Adrenal gland (tissue), 12 donors: ENCODE results near the gene PSME1. TPM values are rescaled to one million over a fixed set of nuclear protein-coding genes. Genes with fewer than 3 reads are reported as not detected.
A peak's percentile ranks its signal among the peaks of the same experiment; 100 is the strongest.

Source experiments
- DNase-seq, 7 donors: peaks; one replicate each; pipeline ENCODE4 v3.0.0-alpha.2; 2019 to 2020
- H3K27ac ChIP-seq, 5 donors: fragments of 200-600 bp; sonication (generic) in 4 of 5; 1 replicate in 3 of 5; 2 replicates in 2 of 5; pipeline versions ENCODE4 v1.5.1 to v1.8.0; 2016 to 2020; ENCODE audit warnings: mild to moderate bottlenecking in 1 of 5
- H3K27me3 ChIP-seq: fragments of 200-600 bp; 2 replicates; pipeline ENCODE4 v1.8.0; 2021
- H3K36me3 ChIP-seq, 2 donors: fragments of 200-600 bp; replicated peaks in 1 of 2; 1 replicate in 1 of 2; 2 replicates in 1 of 2; pipeline versions ENCODE4 v1.5.1 to v1.8.0; 2018 to 2022
- H3K4me1 ChIP-seq, 2 donors: fragments of 200-600 bp; replicated peaks in 1 of 2; 1 replicate in 1 of 2; 2 replicates in 1 of 2; pipeline versions ENCODE4 v1.5.1 to v1.8.0; 2018 to 2021
- H3K4me3 ChIP-seq, 4 donors: fragments of 200-600 bp; sonication (generic) in 3 of 4; one replicate each; pipeline ENCODE4 v1.5.1; 2016 to 2018
- H3K9me3 ChIP-seq, 3 donors: fragments of 200-600 bp; sonication (generic) in 1 of 3; replicated peaks in 1 of 3; 1 replicate in 2 of 3; 2 replicates in 1 of 3; pipeline versions ENCODE4 v1.5.1 to v1.8.0; 2016 to 2021
- CTCF ChIP-seq, 6 experiments: fragments of 450-650 bp in 4 of 6; fragments of 200-600 bp in 2 of 6; sonication (generic) in 1 of 6; IDR thresholded peaks; 1 replicate in 5 of 6; 2 replicates in 1 of 6; pipeline versions ENCODE4 v1.5.1 to v1.8.0; 2016 to 2021; ENCODE audit warnings: antibody characterized with exemption in 6 of 6, mild to moderate bottlenecking in 2 of 6, moderate library complexity in 1 of 6
- POLR2A ChIP-seq, 2 donors: fragments of 450-650 bp; IDR thresholded peaks; one replicate each; pipeline ENCODE4 v1.6.1; 2017; ENCODE audit warnings: antibody characterized with exemption in 2 of 2, mild to moderate bottlenecking in 2 of 2, moderate library complexity in 1 of 2
- whole genome bisulfite sequencing, 4 donors: extraction: QIAGEN DNeasy Blood & Tissue Kit in 2 of 4; methylation state at CpG; one replicate each; pipeline versions ENCODE4 v1.1.5 to v1.1.7; 2013 to 2017; 5-methylcytosine and 5-hydroxymethylcytosine counted together
- intact Hi-C, 2 donors: fragments of 100-400 bp; cut with DNase I; formaldehyde crosslinking; loops; one replicate each; pipeline versions ENCODE4 v1.14.1 to v1.15.0; 2022 to 2023
- polyA plus RNA-seq, 3 donors: library from polyadenylated mRNA; stranded (reverse); fragments of 200-250 nt in 2 of 3; fragments of 350-450 nt in 1 of 3; fragmentation: Illumina TruSeq in 1 of 3; extraction: RNeasy Lipid Tissue Mini Kit (QIAGEN cat#74804) in 1 of 3; gene quantifications; one replicate each; pipeline ENCODE4 v1.2.3, GENCODE V29; 2013 to 2014
- total RNA-seq, 9 donors: library from RNA; depleted of rRNA in 4 of 9; stranded (reverse); fragments of >200 nt in 4 of 9; fragments of 120-200 nt in 1 of 9; fragmentation: NEBNext Ultra II Directional in 1 of 9; extraction: Animal tissue kit (Norgen Biotek cat#: 25700) in 1 of 9; gene quantifications; one replicate each; pipeline versions ENCODE4 v1.1.0 to v1.2.4, GENCODE V29; 2013 to 2023
- donor health status: healthy with polysubstance abuse.
- donor health status: Bipolar disorder and iron deficiency.
- donor health status: DM: yes; HTN: yes; CAD: no.
- donor health status: DM: no; HTN: no; CAD: no.
- donor health status: DM: no; HTN: no; CAD: no.
- donor health status: DM: yes; HTN: yes; CAD: no.

Gene PSME1
- total and polyA plus RNA-seq, 12 donors: 205 to 386 (median 283) TPM

DNA sequence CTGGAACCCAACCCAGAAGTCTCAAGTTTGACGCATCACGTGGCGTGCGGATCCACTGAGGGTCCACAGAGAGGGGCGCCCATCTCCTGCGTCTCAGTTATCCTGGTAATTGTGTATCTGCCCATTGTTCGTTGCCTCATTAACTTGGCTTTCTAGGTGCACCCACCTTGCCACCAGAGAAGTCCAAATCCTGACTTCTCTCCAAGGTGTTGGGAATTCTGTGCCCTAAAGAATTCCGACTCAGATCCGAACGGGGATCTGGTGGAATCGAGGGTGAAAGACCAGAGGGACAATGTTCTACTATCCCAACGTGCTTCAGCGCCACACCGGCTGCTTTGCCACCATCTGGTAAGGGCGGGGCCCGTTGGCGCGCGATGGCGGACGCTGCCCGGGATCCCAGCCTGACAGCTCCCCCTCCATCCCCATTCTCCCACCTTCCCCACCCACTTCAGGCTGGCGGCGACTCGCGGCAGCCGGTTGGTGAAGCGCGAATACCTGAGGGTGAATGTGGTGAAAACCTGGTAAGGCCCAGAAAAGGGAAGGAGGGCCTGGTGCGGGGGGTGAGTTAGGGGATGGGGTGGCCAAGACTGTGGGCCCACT, 36.4 kb downstream of the PSME1 start:
- Histone ChIP-seq H3K27me3 (no peaks in the 10 kb centered on the region), H3K27ac (peak overlapping the region in 1 of 5 donors; percentile 54), H3K36me3 (peaks cover 0 to 18% of the 10 kb centered on the region in 2 donors), H3K4me1 (peaks cover 0 to 6% of the 10 kb centered on the region in 2 donors), H3K9me3 (no peaks in the 10 kb centered on the region), H3K4me3 (peak overlapping the region in 1 of 4 donors; percentile 38)
- TF ChIP-seq CTCF (IDR thresholded peaks at IDR 0.05) (no peak), POLR2A (IDR thresholded peaks at IDR 0.05) (no peak)
- DNase-seq: no peak
- WGBS, 4 donors: 59 to 70% (median 65%) methylated on average over 21 to 30 of the region's 30 CpGs
- intact Hi-C loops: no loop called here

GRCh38 chr14:24172871-24173281, 36.9 kb downstream of the PSME1 start:
- peaks cover 0 to 17% of the 10 kb centered on the region in 2 donors for H3K36me3 ChIP-seq

DNA sequence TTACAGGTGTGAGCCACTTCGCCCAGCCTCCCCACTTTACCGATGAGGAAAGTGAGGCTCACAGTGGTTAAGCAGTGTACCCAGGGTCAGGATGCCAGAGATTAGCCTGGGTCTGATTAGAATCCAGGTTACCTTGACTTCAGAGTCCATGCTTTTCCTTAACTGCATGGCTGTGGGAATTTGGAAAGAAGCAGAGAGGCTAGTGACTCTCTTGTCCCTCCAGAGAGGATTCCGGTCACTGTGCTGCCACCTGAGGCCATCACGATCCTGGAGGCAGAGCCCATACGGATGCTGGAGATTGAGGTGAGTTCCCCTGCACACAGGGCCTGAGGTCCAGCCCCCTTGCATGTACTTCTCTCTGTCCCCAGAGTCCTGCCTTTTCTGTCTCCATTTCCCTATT, 40.6 kb downstream of the PSME1 start:
- no peak for DNase-seq
- no peak overlapping the region for H3K4me3 ChIP-seq
- no peaks in the 10 kb centered on the region for H3K9me3 ChIP-seq
- peaks cover 0 to 50% of the 10 kb centered on the region in 2 donors for H3K36me3 ChIP-seq
- no peak for TF ChIP-seq CTCF (IDR thresholded peaks at IDR 0.05)
- TF ChIP-seq POLR2A (IDR thresholded peaks at IDR 0.05): no peak
- H3K4me1 ChIP-seq: peaks cover 13 to 23% of the 10 kb centered on the region in 2 donors
- H3K27ac ChIP-seq: no peak overlapping the region
- no peaks in the 10 kb centered on the region for H3K27me3 ChIP-seq
- 90 to 97% (median 94%) methylated on average over 5 of the region's 5 CpGs for WGBS, 4 donors
- intact Hi-C loops: no loop called here

More at GRCh38 chr14:24172871-24173281, 36.9 kb downstream of the PSME1 start:
- TF ChIP-seq CTCF (IDR thresholded peaks at IDR 0.05): no peak
- TF ChIP-seq POLR2A (IDR thresholded peaks at IDR 0.05): no peak
- H3K4me1 ChIP-seq: peaks cover 0 to 6% of the 10 kb centered on the region in 2 donors
- intact Hi-C loops: no loop called here
- 62 to 84% (median 83%) methylated on average over 5 to 20 of the region's 20 CpGs for WGBS, 4 donors
- no peak overlapping the region for H3K27ac ChIP-seq
- H3K9me3 ChIP-seq: no peaks in the 10 kb centered on the region
- no peak overlapping the region for H3K4me3 ChIP-seq
- no peaks in the 10 kb centered on the region for H3K27me3 ChIP-seq
- DNase-seq: no peak

- Histone ChIP-seq H3K4me1 (peaks cover 13 to 23% of the 10 kb centered on the region in 2 donors), H3K4me3 (no peak overlapping the region), H3K27ac (no peak overlapping the region), H3K9me3 (no peaks in the 10 kb centered on the region), H3K27me3 (no peaks in the 10 kb centered on the region), H3K36me3 (peaks cover 0 to 57% of the 10 kb centered on the region in 2 donors)
- DNase-seq: no peak
- intact Hi-C loops: no loop called here
- 89 to 93% (median 91%) methylated on average over 11 to 12 of the region's 12 CpGs for WGBS, 4 donors
- no peak for TF ChIP-seq POLR2A (IDR thresholded peaks at IDR 0.05)
- no peak for TF ChIP-seq CTCF (IDR thresholded peaks at IDR 0.05)
These were observed 41.2 kb downstream of the PSME1 start for GRCh38 chr14:24177041-24177825.
